GM10248 (cell line): ENCODE results near the gene ADGRB2.

ENCODE experiments used
- CTCF ChIA-PET: fragments of 300-600 bp; sonication (Branson Sonifier 250); formaldehyde crosslinking; extraction: SDS; loops from one replicate; lab custom pipeline; 2021; ENCODE audit warnings: antibody characterized with exemption; lab: Yijun Ruan, JAX
- POLR2A ChIA-PET: fragments of 350-650 bp; sonication (Branson Sonifier 250); formaldehyde crosslinking; extraction: SDS; loops from one replicate; lab custom pipeline; 2020; ENCODE audit warnings: antibody characterized with exemption; lab: Yijun Ruan, JAX
- DNase-seq: peaks from one replicate; pipeline ENCODE4 v3.0.0; 2012; ENCODE audit errors: extremely low spot score
- CTCF ChIP-seq: IDR thresholded peaks from 2 replicates; pipeline ENCODE4 v1.5.1; 2012; ENCODE audit warnings: mild to moderate bottlenecking, low read depth; ENCODE audit errors: extremely low read depth, missing control alignments, control extremely low read depth

ADGRB2 gene

GRCh38 chr1:31805318-31805717 is 41.2 kb upstream of the ADGRB2 start:
- DNase-seq: no peak
- ChIA-PET POLR2A (no interaction called here), CTCF (interaction anchor here (1.1 to 3.2 kb wide), 4 partner anchors 10 to 159 kb away, joined by 4 to 19 read pairs (median 6); partner anchors contain the start of gene SPOCD1)
- no peak for TF ChIP-seq CTCF

GRCh38 chr1:31804098-31804497 is 40.0 kb upstream of the ADGRB2 start:
- CTCF ChIA-PET: interaction anchor here (1.0 to 3.2 kb wide), 3 partner anchors 13 to 160 kb away, joined by 3 to 19 read pairs (median 4); no protein-coding TSS in a partner anchor

GRCh38 chr1:31803610-31804009 is 39.5 kb upstream of the ADGRB2 start:
- ChIA-PET CTCF (interaction anchor here (1.0 to 3.2 kb wide), 4 partner anchors 13 to 160 kb away, joined by 3 to 19 read pairs (median 4); no protein-coding TSS in a partner anchor), POLR2A (no interaction called here)
- TF ChIP-seq CTCF: no peak

More at GRCh38 chr1:31804098-31804497, 40.0 kb upstream of the ADGRB2 start:
- DNase-seq: no peak
- TF ChIP-seq CTCF: no peak
- POLR2A ChIA-PET: no interaction called here

GRCh38 chr1:31802190-31803150 is 38.3 kb upstream of the ADGRB2 start:
- no peak for DNase-seq
- TF ChIP-seq CTCF: no peak
- ChIA-PET POLR2A (no interaction called here), CTCF (interaction anchor here (1.5 kb wide), 1 partner anchor 138 kb away, joined by 4 read pairs; no protein-coding TSS in a partner anchor)

More at GRCh38 chr1:31803610-31804009, 39.5 kb upstream of the ADGRB2 start:
- no peak for DNase-seq

GRCh38 chr1:31801458-31801857 is 37.3 kb upstream of the ADGRB2 start:
- ChIA-PET CTCF (interaction anchor here (1.0 to 4.5 kb wide), 3 partner anchors 12 to 618 kb away, joined by 3 to 30 read pairs (median 3); partner anchors contain the start of gene SPOCD1), POLR2A (no interaction called here)
- no peak for TF ChIP-seq CTCF
- no peak for DNase-seq

GRCh38 chr1:31800674-31800967 is 36.5 kb upstream of the ADGRB2 start:
- CTCF ChIA-PET: interaction anchor here (1.0 to 4.5 kb wide), 5 partner anchors 10 to 617 kb away, joined by 3 to 30 read pairs (median 6); partner anchors contain the start of gene SPOCD1
- POLR2A ChIA-PET: no interaction called here
- DNase-seq: no peak
- TF ChIP-seq CTCF: no peak
